ENCODE measurements around the gene MADCAM1.

MADCAM1 gene

DNA sequence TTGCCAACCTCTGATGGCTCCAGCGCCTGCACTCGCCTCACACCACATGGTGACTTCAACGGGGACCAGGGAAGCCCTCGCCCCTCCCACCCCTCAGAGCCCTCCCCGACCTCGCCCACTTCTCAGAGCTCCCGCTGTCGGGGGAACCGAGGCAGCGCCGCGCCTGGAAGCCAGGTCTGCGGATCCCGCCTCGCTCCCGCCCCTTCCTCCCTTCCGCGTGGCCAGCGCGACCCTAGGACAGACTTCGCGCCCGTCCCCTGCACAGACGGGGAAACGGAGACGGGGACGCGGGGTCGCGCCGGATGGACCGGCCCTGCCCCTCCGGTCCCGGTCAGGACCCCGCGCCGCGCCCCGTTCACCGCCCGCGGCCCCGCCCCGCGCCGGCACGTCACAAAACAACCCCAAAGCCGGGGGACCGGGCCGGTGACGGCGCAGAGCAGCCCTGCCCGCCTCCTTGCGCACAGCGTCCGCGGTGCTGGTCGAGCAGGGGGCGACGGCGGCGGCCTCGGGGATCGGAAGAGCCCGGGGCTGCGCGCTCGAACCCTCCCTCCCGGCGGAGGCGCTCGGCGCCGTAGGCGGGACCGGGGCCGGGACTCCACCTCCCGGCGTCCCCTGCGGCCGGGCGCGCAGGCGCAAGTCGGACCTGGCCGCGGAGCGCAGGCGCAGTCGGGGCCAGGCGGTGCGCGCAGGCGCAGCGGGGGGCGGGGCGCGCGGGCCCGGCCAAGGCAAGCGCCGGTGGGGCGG is 34.9 kb downstream of the MADCAM1 start:
- Histone ChIP-seq H3K9me3 (replicated peaks in 1 of 2; ENCODE audit: control insufficient read depth in 2 of 2, insufficient read depth in 1 of 2, low read depth in 1 of 2, low read length in 2 of 2) (no peaks in the 10 kb centered on the region), H3K18ac (ENCODE audit: low read length) (peak overlapping the region; percentile 100), H3K4ac (ENCODE audit: low read length) (no peak overlapping the region), H3K79me1 (ENCODE audit: low read depth, low read length) (peaks cover 37% of the 10 kb centered on the region), H2BK15ac (ENCODE audit: low read length) (no peak overlapping the region), H3K27me3 (ENCODE audit: control insufficient read depth in 3 of 3, insufficient read depth in 3 of 3, low read depth in 1 of 3, low read length in 3 of 3) (no peaks in the 10 kb centered on the region), H3K36me3 (replicated peaks in 1 of 2; ENCODE audit: control insufficient read depth in 2 of 2, insufficient read depth in 2 of 2, low read length in 2 of 2) (peaks cover 12 to 26% of the 10 kb centered on the region in 2 donors), H3K27ac (replicated peaks; ENCODE audit: low read length) (peak overlapping the region; percentile 97), H2BK5ac (ENCODE audit: low read length) (peak overlapping the region; percentile 99), H3K4me3 (ENCODE audit: low read length in 2 of 2) (peak overlapping the region; percentile 97), H2AK5ac (ENCODE audit: low read depth, low read length) (peak overlapping the region; percentile 95), H2BK12ac (ENCODE audit: low read length) (peak overlapping the region; percentile 99), H2BK120ac (ENCODE audit: low read depth, low read length) (peak overlapping the region; percentile 91), H3K9ac (ENCODE audit: low read depth, low read length, poor library complexity) (peak overlapping the region; percentile 97), H3K4me1 (ENCODE audit: control insufficient read depth in 2 of 2, insufficient read depth in 1 of 2, low read depth in 1 of 2, low read length in 2 of 2) (peaks cover 11 to 12% of the 10 kb centered on the region in 2 donors), H3K23ac (ENCODE audit: low read depth, low read length, poor library complexity) (peak overlapping the region; percentile 99), H2AFZ (ENCODE audit: low read length) (peak overlapping the region; percentile 97), H3K4me2 (ENCODE audit: insufficient read depth, low read length, poor library complexity, severe bottlenecking) (peak overlapping the region; percentile 86), H4K8ac (ENCODE audit: low read depth, low read length) (no peak overlapping the region), H3K14ac (ENCODE audit: low read length) (peak overlapping the region; percentile 71), H4K91ac (ENCODE audit: low read depth, low read length, poor library complexity) (peak overlapping the region; percentile 72)
- DNase-seq (ENCODE audit: low spot score) = peak; percentile 89
- WGBS, 2 donors (ENCODE audit: extremely low coverage in 2 of 2, insufficient read length in 2 of 2, insufficient replicate concordance in 1 of 2) = no CpG with 5 or more reads among the region's 103 CpGs

DNA sequence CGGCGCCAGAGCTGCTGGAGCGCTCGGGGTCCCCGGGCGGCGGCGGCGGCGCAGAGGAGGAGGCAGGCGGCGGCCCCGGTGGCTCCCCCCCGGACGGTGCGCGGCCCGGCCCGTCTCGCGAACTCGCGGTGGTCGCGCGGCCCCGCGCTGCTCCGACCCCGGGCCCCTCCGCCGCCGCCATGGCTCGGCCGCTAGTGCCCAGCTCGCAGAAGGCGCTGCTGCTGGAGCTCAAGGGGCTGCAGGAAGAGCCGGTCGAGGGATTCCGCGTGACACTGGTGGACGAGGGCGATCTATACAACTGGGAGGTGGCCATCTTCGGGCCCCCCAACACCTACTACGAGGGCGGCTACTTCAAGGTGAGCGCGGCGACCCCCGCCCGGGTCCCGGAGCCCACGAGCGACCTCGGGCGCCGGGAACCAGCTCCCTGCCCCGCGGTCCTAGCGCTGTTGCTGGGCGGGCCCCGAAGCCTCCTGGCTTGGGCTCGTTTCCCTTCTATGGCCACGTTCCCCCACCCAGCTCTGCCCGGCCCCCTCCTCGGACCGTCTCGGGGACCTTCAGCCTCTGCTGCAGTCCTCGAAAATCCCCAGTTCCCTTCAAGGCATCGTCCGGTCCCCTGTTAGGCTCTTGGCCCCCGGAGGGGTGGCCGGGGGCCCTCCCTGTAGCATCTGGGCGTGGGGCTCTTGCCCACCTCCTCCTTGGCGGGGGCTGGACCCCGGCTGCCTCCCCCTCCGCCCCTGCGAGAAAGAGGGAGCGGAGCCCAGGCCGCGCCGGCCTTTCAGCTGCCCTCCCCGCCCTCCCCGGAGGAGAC is 35.7 kb downstream of the MADCAM1 start, which contains the start of gene CDC34:
Gene CDC34, plus strand, starts transcription at position 8 of the 808 bp plus-strand sequence. Its CDS starts 172 bp downstream, at position 180.
- no CpG with 5 or more reads among the region's 84 CpGs for WGBS, 2 donors (ENCODE audit: extremely low coverage in 2 of 2, insufficient read length in 2 of 2, insufficient replicate concordance in 1 of 2)
- H3K4me3 ChIP-seq (ENCODE audit: low read length in 2 of 2) = peak within 1 kb of the TSS; percentile 97
- H4K8ac ChIP-seq (ENCODE audit: low read depth, low read length) = peak within 1 kb of the TSS; percentile 65
- H3K27me3 ChIP-seq (ENCODE audit: control insufficient read depth in 3 of 3, insufficient read depth in 3 of 3, low read depth in 1 of 3, low read length in 3 of 3) = no peaks in the 10 kb centered on the region
- H3K14ac ChIP-seq (ENCODE audit: low read length) = peak within 1 kb of the TSS; percentile 71
- H2BK15ac ChIP-seq (ENCODE audit: low read length) = peak within 1 kb of the TSS; percentile 89
- peak within 1 kb of the TSS; percentile 99 for H2AK5ac ChIP-seq (ENCODE audit: low read depth, low read length)
- H3K9ac ChIP-seq (ENCODE audit: low read depth, low read length, poor library complexity) = peak within 1 kb of the TSS; percentile 97
- H3K23ac ChIP-seq (ENCODE audit: low read depth, low read length, poor library complexity) = peak within 1 kb of the TSS; percentile 99
- H3K79me1 ChIP-seq (ENCODE audit: low read depth, low read length) = peaks cover 43% of the 10 kb centered on the region
- H3K18ac ChIP-seq (ENCODE audit: low read length) = peak within 1 kb of the TSS; percentile 100
- peak within 1 kb of the TSS; percentile 99 for H2BK12ac ChIP-seq (ENCODE audit: low read length)
- peak within 1 kb of the TSS; percentile 23 for H3K4ac ChIP-seq (ENCODE audit: low read length)
- H2BK5ac ChIP-seq (ENCODE audit: low read length) = peak within 1 kb of the TSS; percentile 99
- peak within 1 kb of the TSS; percentile 72 for H4K91ac ChIP-seq (ENCODE audit: low read depth, low read length, poor library complexity)
- H3K36me3 ChIP-seq (replicated peaks in 1 of 2; ENCODE audit: control insufficient read depth in 2 of 2, insufficient read depth in 2 of 2, low read length in 2 of 2) = peaks cover 20 to 34% of the 10 kb centered on the region in 2 donors
- peaks cover 11 to 12% of the 10 kb centered on the region in 2 donors for H3K4me1 ChIP-seq (ENCODE audit: control insufficient read depth in 2 of 2, insufficient read depth in 1 of 2, low read depth in 1 of 2, low read length in 2 of 2)
- H3K4me2 ChIP-seq (ENCODE audit: insufficient read depth, low read length, poor library complexity, severe bottlenecking) = peak within 1 kb of the TSS; percentile 98
- no peaks in the 10 kb centered on the region for H3K9me3 ChIP-seq (replicated peaks in 1 of 2; ENCODE audit: control insufficient read depth in 2 of 2, insufficient read depth in 1 of 2, low read depth in 1 of 2, low read length in 2 of 2)
- peak within 1 kb of the TSS; percentile 97 for H2AFZ ChIP-seq (ENCODE audit: low read length)
- peak within 1 kb of the TSS; percentile 97 for H3K27ac ChIP-seq (replicated peaks; ENCODE audit: low read length)
- no peak for DNase-seq (ENCODE audit: low spot score)
- H2BK120ac ChIP-seq (ENCODE audit: low read depth, low read length) = peak within 1 kb of the TSS; percentile 91

- Histone ChIP-seq H4K8ac (ENCODE audit: low read depth, low read length) (peak overlapping the region; percentile 65), H3K27ac (replicated peaks; ENCODE audit: low read length) (peak overlapping the region; percentile 72), H3K4me3 (ENCODE audit: low read length in 2 of 2) (peak overlapping the region; percentile 97), H2AK5ac (ENCODE audit: low read depth, low read length) (peak overlapping the region; percentile 99), H3K18ac (ENCODE audit: low read length) (peak overlapping the region; percentile 97), H3K36me3 (replicated peaks in 1 of 2; ENCODE audit: control insufficient read depth in 2 of 2, insufficient read depth in 2 of 2, low read length in 2 of 2) (peaks cover 22 to 39% of the 10 kb centered on the region in 2 donors), H3K23ac (ENCODE audit: low read depth, low read length, poor library complexity) (peak overlapping the region; percentile 99), H2BK120ac (ENCODE audit: low read depth, low read length) (no peak overlapping the region), H2BK12ac (ENCODE audit: low read length) (no peak overlapping the region), H2BK15ac (ENCODE audit: low read length) (peak overlapping the region; percentile 89), H3K79me1 (ENCODE audit: low read depth, low read length) (peaks cover 45% of the 10 kb centered on the region), H4K91ac (ENCODE audit: low read depth, low read length, poor library complexity) (no peak overlapping the region), H2BK5ac (ENCODE audit: low read length) (peak overlapping the region; percentile 96), H3K4ac (ENCODE audit: low read length) (no peak overlapping the region), H3K27me3 (ENCODE audit: control insufficient read depth in 3 of 3, insufficient read depth in 3 of 3, low read depth in 1 of 3, low read length in 3 of 3) (no peaks in the 10 kb centered on the region), H3K4me2 (ENCODE audit: insufficient read depth, low read length, poor library complexity, severe bottlenecking) (peak overlapping the region; percentile 98), H3K14ac (ENCODE audit: low read length) (peak overlapping the region; percentile 63), H2AFZ (ENCODE audit: low read length) (peak overlapping the region; percentile 43), H3K9ac (ENCODE audit: low read depth, low read length, poor library complexity) (peak overlapping the region; percentile 97), H3K4me1 (ENCODE audit: control insufficient read depth in 2 of 2, insufficient read depth in 1 of 2, low read depth in 1 of 2, low read length in 2 of 2) (peaks cover 11 to 12% of the 10 kb centered on the region in 2 donors), H3K9me3 (replicated peaks in 1 of 2; ENCODE audit: control insufficient read depth in 2 of 2, insufficient read depth in 1 of 2, low read depth in 1 of 2, low read length in 2 of 2) (no peaks in the 10 kb centered on the region)
- WGBS, 2 donors (ENCODE audit: extremely low coverage in 2 of 2, insufficient read length in 2 of 2, insufficient replicate concordance in 1 of 2) = no CpG with 5 or more reads among the region's 47 CpGs
- no peak for DNase-seq (ENCODE audit: low spot score)
Observed at GRCh38 chr19:532561-533363, 36.5 kb downstream of the MADCAM1 start.

Measured in neuronal stem cell (in vitro differentiated cells).